MM.1S (cell line): ENCODE measurements around the gene AGAP1.

Experiments used
- DNase-seq: peaks from one replicate; pipeline ENCODE4 v3.0.0-alpha.2; 2015
- H2AFZ ChIP-seq: fragments of 300-600 bp; sonication (generic); 2 replicates; pipeline ENCODE4 v1.6.0; 2016; ENCODE audit warnings: antibody characterized with exemption, low read length
- H3F3A ChIP-seq: fragments of 300-600 bp; sonication (generic); 2 replicates; pipeline ENCODE4 v1.6.1; 2016; ENCODE audit warnings: mild to moderate bottlenecking, antibody characterized with exemption, low read length, moderate library complexity, mixed read lengths; ENCODE audit not compliant: insufficient read depth
- H3K27ac ChIP-seq: fragments of 300-600 bp; sonication (generic); 2 replicates; pipeline ENCODE4 v1.5.1; 2016; ENCODE audit warnings: mild to moderate bottlenecking, low read length
- H3K27me3 ChIP-seq: fragments of 300-600 bp; sonication (generic); replicated peaks from 2 replicates; pipeline ENCODE4 v1.6.0; 2016; ENCODE audit warnings: low read length; ENCODE audit not compliant: insufficient read depth
- H3K36me3 ChIP-seq: fragments of 300-600 bp; sonication (generic); replicated peaks from 2 replicates; pipeline ENCODE4 v1.6.1; 2016; ENCODE audit warnings: mild to moderate bottlenecking, low read length, mixed read lengths; ENCODE audit not compliant: insufficient read depth
- H3K4me1 ChIP-seq: fragments of 300-600 bp; sonication (generic); 2 replicates; pipeline ENCODE4 v1.6.1; 2016; ENCODE audit warnings: low read length, mixed read lengths
- H3K4me2 ChIP-seq: fragments of 300-600 bp; sonication (generic); 2 replicates; pipeline ENCODE4 v1.6.0; 2016; ENCODE audit warnings: low read depth, low read length
- H3K4me3 ChIP-seq: fragments of 300-600 bp; sonication (generic); 2 replicates; pipeline ENCODE4 v1.5.1; 2016; ENCODE audit warnings: low read length, mixed read lengths
- H3K79me2 ChIP-seq: fragments of 300-600 bp; sonication (generic); 2 replicates; pipeline ENCODE4 v1.6.1; 2016; ENCODE audit warnings: mixed run types, low read length, mixed read lengths
- H3K9ac ChIP-seq: fragments of 300-600 bp; sonication (generic); 2 replicates; pipeline ENCODE4 v1.6.1; 2016; ENCODE audit warnings: low read length, mixed read lengths
- H3K9me2 ChIP-seq: fragments of 300-600 bp; sonication (generic); replicated peaks from 2 replicates; pipeline ENCODE4 v1.6.1; 2016; ENCODE audit warnings: mild to moderate bottlenecking, low read length, mixed read lengths; ENCODE audit not compliant: insufficient read depth
- H3K9me3 ChIP-seq: fragments of 300-600 bp; sonication (generic); replicated peaks from 2 replicates; pipeline ENCODE4 v1.6.1; 2016; ENCODE audit warnings: mild to moderate bottlenecking, low read length, mixed read lengths; ENCODE audit not compliant: insufficient read depth
- H4K20me1 ChIP-seq: fragments of 300-600 bp; sonication (generic); 2 replicates; pipeline ENCODE4 v1.6.1; 2016; ENCODE audit warnings: mild to moderate bottlenecking, low read length, moderate library complexity, mixed read lengths; ENCODE audit not compliant: insufficient read depth
- CTCF ChIP-seq: fragments of 300-600 bp; sonication (generic); IDR thresholded peaks from 2 replicates; pipeline ENCODE4 v1.5.1; 2016; ENCODE audit warnings: antibody characterized with exemption, low read length, mixed read lengths
- EZH2 ChIP-seq: fragments of 300-600 bp; sonication (generic); optimal IDR thresholded peaks from 2 replicates; pipeline ENCODE3; 2017; ENCODE audit warnings: low read depth, mild to moderate bottlenecking, antibody characterized with exemption, low read length, mixed read lengths
- EZH2phosphoT487 ChIP-seq: fragments of 300-600 bp; sonication (generic); IDR thresholded peaks from 2 replicates; pipeline ENCODE4 v1.6.1; 2018; ENCODE audit warnings: antibody characterized with exemption, low read length

The AGAP1 gene

GRCh38 chr2:235493775-235494715, at the start of gene AGAP1:
Gene AGAP1, plus strand, starts transcription at chr2:235494043.
- no peaks in the 10 kb centered on the region for H3K36me3 ChIP-seq
- no peaks in the 10 kb centered on the region for H4K20me1 ChIP-seq
- H3K4me3 ChIP-seq: peak within 1 kb of the TSS; percentile 72
- no peaks in the 10 kb centered on the region for H3K9me3 ChIP-seq
- no peaks in the 10 kb centered on the region for H3K9me2 ChIP-seq
- H3K4me2 ChIP-seq: peak within 1 kb of the TSS; percentile 83; the same call in 1 of the 2 replicates
- DNase-seq: peak; percentile 64
- H3F3A ChIP-seq: peaks cover 3% of the 10 kb centered on the region; the same call in 1 of the 2 replicates
- H3K9ac ChIP-seq: peak within 1 kb of the TSS; percentile 82
- H3K27me3 ChIP-seq: no peaks in the 10 kb centered on the region
- H2AFZ ChIP-seq: no peak within 1 kb of the TSS
- H3K4me1 ChIP-seq: peaks cover 19% of the 10 kb centered on the region
- TF ChIP-seq CTCF (no peak), EZH2phosphoT487 (no peak), EZH2 (no peak)
- peak within 1 kb of the TSS; percentile 74; the same call in 1 of the 2 replicates for H3K27ac ChIP-seq
- peaks cover 45% of the 10 kb centered on the region for H3K79me2 ChIP-seq

- H3K9me2 ChIP-seq: no peaks in the 10 kb centered on the region
- no peak overlapping the region for H3K9ac ChIP-seq
- no peak overlapping the region for H3K4me3 ChIP-seq
- no peak overlapping the region for H2AFZ ChIP-seq
- no peak overlapping the region for H3K4me2 ChIP-seq
- no peak overlapping the region for H3K27ac ChIP-seq
- H3K36me3 ChIP-seq: no peaks in the 10 kb centered on the region
- peaks cover 10% of the 10 kb centered on the region for H3K4me1 ChIP-seq
- H3K9me3 ChIP-seq: no peaks in the 10 kb centered on the region
- DNase-seq: no peak
- no peaks in the 10 kb centered on the region for H4K20me1 ChIP-seq
- TF ChIP-seq EZH2 (no peak), CTCF (no peak)
- H3K27me3 ChIP-seq: no peaks in the 10 kb centered on the region
- peaks cover 7% of the 10 kb centered on the region for H3F3A ChIP-seq
- H3K79me2 ChIP-seq: no peaks in the 10 kb centered on the region
These were observed 49.7 kb upstream of the AGAP1 start for GRCh38 chr2:235444101-235444597.

- Histone ChIP-seq H3K79me2 (no peaks in the 10 kb centered on the region), H2AFZ (no peak overlapping the region), H3K9me3 (no peaks in the 10 kb centered on the region), H3K4me1 (peaks cover under 1% of the 10 kb centered on the region; the same call in 1 of the 2 replicates), H3K4me2 (no peak overlapping the region), H3K27me3 (no peaks in the 10 kb centered on the region), H4K20me1 (no peaks in the 10 kb centered on the region), H3F3A (no peaks in the 10 kb centered on the region), H3K36me3 (no peaks in the 10 kb centered on the region), H3K9ac (no peak overlapping the region), H3K4me3 (no peak overlapping the region), H3K27ac (no peak overlapping the region), H3K9me2 (no peaks in the 10 kb centered on the region)
- TF ChIP-seq EZH2: no peak
- no peak for TF ChIP-seq EZH2phosphoT487
- TF ChIP-seq CTCF: no peak
- DNase-seq: no peak
These were observed 48.7 kb upstream of the AGAP1 start for GRCh38 chr2:235445116-235445515.
